H1 (cell line): Measurements from ENCODE around the gene PTN. TPM values are rescaled to one million over a fixed set of nuclear protein-coding genes. Genes with fewer than 3 reads are reported as not detected.

Experiments
- RAD21 ChIP-seq, 2 experiments: IDR thresholded peaks in 1 of 2; conservative IDR thresholded peaks in 1 of 2; 2 replicates each; pipeline ENCODE4 v1.6.1; 2011; ENCODE audit warnings: low read depth in 2 of 2, low read length in 2 of 2, improper control_type of control experiment in 1 of 2, inconsistent platforms in 1 of 2, mild to moderate bottlenecking in 1 of 2, moderate library complexity in 1 of 2
- RXRA ChIP-seq: IDR thresholded peaks from 2 replicates; pipeline ENCODE4 v1.6.1; 2011; ENCODE audit warnings: low read depth, mild to moderate bottlenecking, low read length, moderate library complexity; ENCODE audit not compliant: insufficient read depth
- polyA plus RNA-seq, 7 experiments: library from polyadenylated mRNA; depleted of rRNA in 3 of 7; stranded (reverse) in 5 of 7; unstranded in 2 of 7; fragments of >200 nt in 5 of 7; fragments of 200-250 nt in 2 of 7; gene quantifications; 1 replicate in 5 of 7; 2 replicates in 1 of 7; 4 replicates in 1 of 7; pipeline versions ENCODE4 v1.2.1 to v1.2.3, GENCODE V29; 2011 to 2013; ENCODE audit warnings: missing spikeins in 2 of 7, mixed read lengths in 2 of 7
- total RNA-seq: library from RNA; stranded (reverse); fragmentation: NEBNext Ultra II Directional; extraction: Animal tissue kit (Norgen Biotek cat#: 25700); gene quantifications from 2 replicates; pipeline ENCODE4 v1.2.1, GENCODE V29; 2021
- TF ChIP-seq, protein P1 (sequence below): fragments of 300-600 bp; sonication (generic); IDR thresholded peaks from 2 replicates; pipeline ENCODE4 v1.7.1; 2012; ENCODE audit warnings: low read length, moderate library complexity, mild to moderate bottlenecking, inconsistent platforms; ENCODE audit not compliant: insufficient replicate concordance
- TF ChIP-seq, protein P2 (sequence below), 3 experiments: IDR thresholded peaks; 1 replicate in 2 of 3; 2 replicates in 1 of 3; pipeline versions ENCODE4 v1.5.1 to v1.6.1; 2011; ENCODE audit warnings: low read length in 3 of 3, mild to moderate bottlenecking in 3 of 3, inconsistent platforms in 2 of 3, low read depth in 1 of 3, moderate library complexity in 1 of 3; ENCODE audit not compliant: insufficient read depth in 1 of 3; ENCODE audit errors: control extremely low read depth in 1 of 3

The PTN gene
- total and polyA plus RNA-seq, 2 of the 8 experiments (the other 6 are each of a cell fraction or from before 2014, with no cell fraction given), result 23.1 to 27.8 TPM

DNA sequence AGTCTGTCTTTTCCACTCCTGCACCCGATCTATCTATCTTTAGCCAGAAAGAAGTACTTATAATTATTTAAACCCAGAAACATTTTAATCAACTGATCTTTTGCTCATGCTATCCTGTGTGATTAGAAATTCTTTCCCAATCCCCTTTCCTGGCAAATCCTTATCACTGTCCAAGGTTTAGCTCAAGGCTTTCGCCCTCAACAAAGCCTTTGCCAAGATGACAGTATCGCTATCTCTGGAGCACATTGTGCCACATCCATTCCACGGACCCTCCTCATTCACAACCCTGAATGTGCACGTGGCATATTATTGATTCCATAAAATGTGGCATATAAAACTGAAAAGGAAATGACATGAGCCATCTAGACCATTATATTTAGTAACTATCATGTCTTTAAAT lies 71.3 kb downstream of the PTN start (continued):
- TF ChIP-seq, protein P1, sequence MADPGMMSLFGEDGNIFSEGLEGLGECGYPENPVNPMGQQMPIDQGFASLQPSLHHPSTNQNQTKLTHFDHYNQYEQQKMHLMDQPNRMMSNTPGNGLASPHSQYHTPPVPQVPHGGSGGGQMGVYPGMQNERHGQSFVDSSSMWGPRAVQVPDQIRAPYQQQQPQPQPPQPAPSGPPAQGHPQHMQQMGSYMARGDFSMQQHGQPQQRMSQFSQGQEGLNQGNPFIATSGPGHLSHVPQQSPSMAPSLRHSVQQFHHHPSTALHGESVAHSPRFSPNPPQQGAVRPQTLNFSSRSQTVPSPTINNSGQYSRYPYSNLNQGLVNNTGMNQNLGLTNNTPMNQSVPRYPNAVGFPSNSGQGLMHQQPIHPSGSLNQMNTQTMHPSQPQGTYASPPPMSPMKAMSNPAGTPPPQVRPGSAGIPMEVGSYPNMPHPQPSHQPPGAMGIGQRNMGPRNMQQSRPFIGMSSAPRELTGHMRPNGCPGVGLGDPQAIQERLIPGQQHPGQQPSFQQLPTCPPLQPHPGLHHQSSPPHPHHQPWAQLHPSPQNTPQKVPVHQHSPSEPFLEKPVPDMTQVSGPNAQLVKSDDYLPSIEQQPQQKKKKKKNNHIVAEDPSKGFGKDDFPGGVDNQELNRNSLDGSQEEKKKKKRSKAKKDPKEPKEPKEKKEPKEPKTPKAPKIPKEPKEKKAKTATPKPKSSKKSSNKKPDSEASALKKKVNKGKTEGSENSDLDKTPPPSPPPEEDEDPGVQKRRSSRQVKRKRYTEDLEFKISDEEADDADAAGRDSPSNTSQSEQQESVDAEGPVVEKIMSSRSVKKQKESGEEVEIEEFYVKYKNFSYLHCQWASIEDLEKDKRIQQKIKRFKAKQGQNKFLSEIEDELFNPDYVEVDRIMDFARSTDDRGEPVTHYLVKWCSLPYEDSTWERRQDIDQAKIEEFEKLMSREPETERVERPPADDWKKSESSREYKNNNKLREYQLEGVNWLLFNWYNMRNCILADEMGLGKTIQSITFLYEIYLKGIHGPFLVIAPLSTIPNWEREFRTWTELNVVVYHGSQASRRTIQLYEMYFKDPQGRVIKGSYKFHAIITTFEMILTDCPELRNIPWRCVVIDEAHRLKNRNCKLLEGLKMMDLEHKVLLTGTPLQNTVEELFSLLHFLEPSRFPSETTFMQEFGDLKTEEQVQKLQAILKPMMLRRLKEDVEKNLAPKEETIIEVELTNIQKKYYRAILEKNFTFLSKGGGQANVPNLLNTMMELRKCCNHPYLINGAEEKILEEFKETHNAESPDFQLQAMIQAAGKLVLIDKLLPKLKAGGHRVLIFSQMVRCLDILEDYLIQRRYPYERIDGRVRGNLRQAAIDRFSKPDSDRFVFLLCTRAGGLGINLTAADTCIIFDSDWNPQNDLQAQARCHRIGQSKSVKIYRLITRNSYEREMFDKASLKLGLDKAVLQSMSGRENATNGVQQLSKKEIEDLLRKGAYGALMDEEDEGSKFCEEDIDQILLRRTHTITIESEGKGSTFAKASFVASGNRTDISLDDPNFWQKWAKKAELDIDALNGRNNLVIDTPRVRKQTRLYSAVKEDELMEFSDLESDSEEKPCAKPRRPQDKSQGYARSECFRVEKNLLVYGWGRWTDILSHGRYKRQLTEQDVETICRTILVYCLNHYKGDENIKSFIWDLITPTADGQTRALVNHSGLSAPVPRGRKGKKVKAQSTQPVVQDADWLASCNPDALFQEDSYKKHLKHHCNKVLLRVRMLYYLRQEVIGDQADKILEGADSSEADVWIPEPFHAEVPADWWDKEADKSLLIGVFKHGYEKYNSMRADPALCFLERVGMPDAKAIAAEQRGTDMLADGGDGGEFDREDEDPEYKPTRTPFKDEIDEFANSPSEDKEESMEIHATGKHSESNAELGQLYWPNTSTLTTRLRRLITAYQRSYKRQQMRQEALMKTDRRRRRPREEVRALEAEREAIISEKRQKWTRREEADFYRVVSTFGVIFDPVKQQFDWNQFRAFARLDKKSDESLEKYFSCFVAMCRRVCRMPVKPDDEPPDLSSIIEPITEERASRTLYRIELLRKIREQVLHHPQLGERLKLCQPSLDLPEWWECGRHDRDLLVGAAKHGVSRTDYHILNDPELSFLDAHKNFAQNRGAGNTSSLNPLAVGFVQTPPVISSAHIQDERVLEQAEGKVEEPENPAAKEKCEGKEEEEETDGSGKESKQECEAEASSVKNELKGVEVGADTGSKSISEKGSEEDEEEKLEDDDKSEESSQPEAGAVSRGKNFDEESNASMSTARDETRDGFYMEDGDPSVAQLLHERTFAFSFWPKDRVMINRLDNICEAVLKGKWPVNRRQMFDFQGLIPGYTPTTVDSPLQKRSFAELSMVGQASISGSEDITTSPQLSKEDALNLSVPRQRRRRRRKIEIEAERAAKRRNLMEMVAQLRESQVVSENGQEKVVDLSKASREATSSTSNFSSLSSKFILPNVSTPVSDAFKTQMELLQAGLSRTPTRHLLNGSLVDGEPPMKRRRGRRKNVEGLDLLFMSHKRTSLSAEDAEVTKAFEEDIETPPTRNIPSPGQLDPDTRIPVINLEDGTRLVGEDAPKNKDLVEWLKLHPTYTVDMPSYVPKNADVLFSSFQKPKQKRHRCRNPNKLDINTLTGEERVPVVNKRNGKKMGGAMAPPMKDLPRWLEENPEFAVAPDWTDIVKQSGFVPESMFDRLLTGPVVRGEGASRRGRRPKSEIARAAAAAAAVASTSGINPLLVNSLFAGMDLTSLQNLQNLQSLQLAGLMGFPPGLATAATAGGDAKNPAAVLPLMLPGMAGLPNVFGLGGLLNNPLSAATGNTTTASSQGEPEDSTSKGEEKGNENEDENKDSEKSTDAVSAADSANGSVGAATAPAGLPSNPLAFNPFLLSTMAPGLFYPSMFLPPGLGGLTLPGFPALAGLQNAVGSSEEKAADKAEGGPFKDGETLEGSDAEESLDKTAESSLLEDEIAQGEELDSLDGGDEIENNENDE, result no peak
- TF ChIP-seq, protein P2, sequence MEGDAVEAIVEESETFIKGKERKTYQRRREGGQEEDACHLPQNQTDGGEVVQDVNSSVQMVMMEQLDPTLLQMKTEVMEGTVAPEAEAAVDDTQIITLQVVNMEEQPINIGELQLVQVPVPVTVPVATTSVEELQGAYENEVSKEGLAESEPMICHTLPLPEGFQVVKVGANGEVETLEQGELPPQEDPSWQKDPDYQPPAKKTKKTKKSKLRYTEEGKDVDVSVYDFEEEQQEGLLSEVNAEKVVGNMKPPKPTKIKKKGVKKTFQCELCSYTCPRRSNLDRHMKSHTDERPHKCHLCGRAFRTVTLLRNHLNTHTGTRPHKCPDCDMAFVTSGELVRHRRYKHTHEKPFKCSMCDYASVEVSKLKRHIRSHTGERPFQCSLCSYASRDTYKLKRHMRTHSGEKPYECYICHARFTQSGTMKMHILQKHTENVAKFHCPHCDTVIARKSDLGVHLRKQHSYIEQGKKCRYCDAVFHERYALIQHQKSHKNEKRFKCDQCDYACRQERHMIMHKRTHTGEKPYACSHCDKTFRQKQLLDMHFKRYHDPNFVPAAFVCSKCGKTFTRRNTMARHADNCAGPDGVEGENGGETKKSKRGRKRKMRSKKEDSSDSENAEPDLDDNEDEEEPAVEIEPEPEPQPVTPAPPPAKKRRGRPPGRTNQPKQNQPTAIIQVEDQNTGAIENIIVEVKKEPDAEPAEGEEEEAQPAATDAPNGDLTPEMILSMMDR (IDR thresholded peaks at IDR 0.05; ENCODE audit: control extremely low read depth in 1 of 3, insufficient read depth in 1 of 3, low read depth in 1 of 3, low read length in 3 of 3), result no peak
- TF ChIP-seq RXRA (no peak), RAD21 (IDR thresholded peaks at IDR 0.05 in 1 of 2, conservative IDR thresholded peaks at IDR 0.05 in 1 of 2; ENCODE audit: low read depth in 2 of 2, low read length in 2 of 2) (no peak)
